ENCODE results near the gene ATXN3L. TPM values are rescaled to one million over a fixed set of nuclear protein-coding genes. Genes with fewer than 3 reads are reported as not detected.

The ATXN3L gene
- total RNA-seq, 2 experiments from 2014 or later: not detected

- Mint-ChIP-seq H3K4me3 (no peak overlapping the region), H3K36me3 (ENCODE audit: low read depth) (no peaks in the 10 kb centered on the region), H3K27ac (no peak overlapping the region), H3K4me1 (ENCODE audit: low read depth) (no peaks in the 10 kb centered on the region), H3K27me3 (ENCODE audit: low read depth) (peaks cover 2% of the 10 kb centered on the region), H3K9me3 (ENCODE audit: insufficient read depth) (no peaks in the 10 kb centered on the region)
- POLR2A ChIA-PET: no interaction called here
- ATAC-seq: no peak
- CTCF ChIA-PET: interaction anchor here (1.6 kb wide), 1 partner anchor 394 kb away, joined by 4 read pairs; no protein-coding TSS in a partner anchor
- no peak for DNase-seq
Observed at GRCh38 chrX:13340182-13340791, 20.4 kb upstream of the ATXN3L start.

- H3K9me3 Mint-ChIP-seq (ENCODE audit: insufficient read depth): no peaks in the 10 kb centered on the region
- no peak overlapping the region for H3K4me3 Mint-ChIP-seq
- no peaks in the 10 kb centered on the region for H3K36me3 Mint-ChIP-seq (ENCODE audit: low read depth)
- CTCF ChIA-PET: no interaction called here
- no peaks in the 10 kb centered on the region for H3K4me1 Mint-ChIP-seq (ENCODE audit: low read depth)
- no peak for ATAC-seq
- no peak overlapping the region for H3K27ac Mint-ChIP-seq
- POLR2A ChIA-PET: no interaction called here
- no peak for DNase-seq
- H3K27me3 Mint-ChIP-seq (ENCODE audit: low read depth): peaks cover 2% of the 10 kb centered on the region
Observed at GRCh38 chrX:13339607-13340006, 19.8 kb upstream of the ATXN3L start.

GRCh38 chrX:13338996-13339515 is 19.2 kb upstream of the ATXN3L start:
- POLR2A ChIA-PET: no interaction called here
- Mint-ChIP-seq H3K4me1 (ENCODE audit: low read depth) (no peaks in the 10 kb centered on the region), H3K36me3 (ENCODE audit: low read depth) (no peaks in the 10 kb centered on the region), H3K27me3 (ENCODE audit: low read depth) (peaks cover 2% of the 10 kb centered on the region), H3K9me3 (ENCODE audit: insufficient read depth) (no peaks in the 10 kb centered on the region), H3K4me3 (no peak overlapping the region), H3K27ac (no peak overlapping the region)
- CTCF ChIA-PET: no interaction called here
- DNase-seq (no peak), ATAC-seq (no peak)

- DNase-seq (no peak), ATAC-seq (no peak)
- no peaks in the 10 kb centered on the region for H3K36me3 Mint-ChIP-seq (ENCODE audit: low read depth)
- no peak overlapping the region for H3K27ac Mint-ChIP-seq
- H3K9me3 Mint-ChIP-seq (ENCODE audit: insufficient read depth): no peaks in the 10 kb centered on the region
- peaks cover 2% of the 10 kb centered on the region for H3K27me3 Mint-ChIP-seq (ENCODE audit: low read depth)
- ChIA-PET POLR2A (no interaction called here), CTCF (no interaction called here)
- no peaks in the 10 kb centered on the region for H3K4me1 Mint-ChIP-seq (ENCODE audit: low read depth)
- H3K4me3 Mint-ChIP-seq: no peak overlapping the region
Observed at GRCh38 chrX:13334491-13334890, 14.6 kb upstream of the ATXN3L start.

GRCh38 chrX:13330446-13330845 is 10.6 kb upstream of the ATXN3L start:
- Mint-ChIP-seq H3K4me1 (ENCODE audit: low read depth) (no peaks in the 10 kb centered on the region), H3K36me3 (ENCODE audit: low read depth) (no peaks in the 10 kb centered on the region), H3K27me3 (ENCODE audit: low read depth) (no peaks in the 10 kb centered on the region), H3K4me3 (no peak overlapping the region), H3K9me3 (ENCODE audit: insufficient read depth) (no peaks in the 10 kb centered on the region), H3K27ac (no peak overlapping the region)
- ATAC-seq: no peak
- no peak for DNase-seq
- CTCF ChIA-PET: no interaction called here
- POLR2A ChIA-PET: no interaction called here

- ATAC-seq: no peak
- DNase-seq: no peak
- Mint-ChIP-seq H3K27me3 (ENCODE audit: low read depth) (no peaks in the 10 kb centered on the region), H3K4me3 (no peak overlapping the region), H3K36me3 (ENCODE audit: low read depth) (no peaks in the 10 kb centered on the region), H3K4me1 (ENCODE audit: low read depth) (no peaks in the 10 kb centered on the region), H3K9me3 (ENCODE audit: insufficient read depth) (no peaks in the 10 kb centered on the region), H3K27ac (no peak overlapping the region)
- ChIA-PET POLR2A (no interaction called here), CTCF (no interaction called here)
Observed at GRCh38 chrX:13327666-13328065, 7.8 kb upstream of the ATXN3L start.

GRCh38 chrX:13323241-13323640 is 3.4 kb upstream of the ATXN3L start:
- H3K4me1 Mint-ChIP-seq (ENCODE audit: low read depth): no peaks in the 10 kb centered on the region
- H3K27ac Mint-ChIP-seq: no peak overlapping the region
- ChIA-PET CTCF (no interaction called here), POLR2A (no interaction called here)
- ATAC-seq (no peak), DNase-seq (no peak)
- no peak overlapping the region for H3K4me3 Mint-ChIP-seq
- H3K27me3 Mint-ChIP-seq (ENCODE audit: low read depth): no peaks in the 10 kb centered on the region
- no peaks in the 10 kb centered on the region for H3K9me3 Mint-ChIP-seq (ENCODE audit: insufficient read depth)
- no peaks in the 10 kb centered on the region for H3K36me3 Mint-ChIP-seq (ENCODE audit: low read depth)

- no peaks in the 10 kb centered on the region for H3K9me3 Mint-ChIP-seq (ENCODE audit: insufficient read depth)
- no peaks in the 10 kb centered on the region for H3K36me3 Mint-ChIP-seq (ENCODE audit: low read depth)
- POLR2A ChIA-PET: no interaction called here
- no peak overlapping the region for H3K27ac Mint-ChIP-seq
- CTCF ChIA-PET: no interaction called here
- DNase-seq (no peak), ATAC-seq (no peak)
- H3K4me1 Mint-ChIP-seq (ENCODE audit: low read depth): no peaks in the 10 kb centered on the region
- H3K4me3 Mint-ChIP-seq: no peak overlapping the region
- H3K27me3 Mint-ChIP-seq (ENCODE audit: low read depth): no peaks in the 10 kb centered on the region
Observed at GRCh38 chrX:13317366-13317765, 2.5 kb downstream of the ATXN3L start.

- Mint-ChIP-seq H3K36me3 (ENCODE audit: low read depth) (no peaks in the 10 kb centered on the region), H3K9me3 (ENCODE audit: insufficient read depth) (no peaks in the 10 kb centered on the region), H3K27ac (no peak overlapping the region), H3K4me1 (ENCODE audit: low read depth) (no peaks in the 10 kb centered on the region), H3K27me3 (ENCODE audit: low read depth) (no peaks in the 10 kb centered on the region), H3K4me3 (no peak overlapping the region)
- no peak for ATAC-seq
- DNase-seq: no peak
- ChIA-PET CTCF (no interaction called here), POLR2A (no interaction called here)
Observed at GRCh38 chrX:13311560-13311959, 8.3 kb downstream of the ATXN3L start.

GRCh38 chrX:13309631-13310030 is 10.2 kb downstream of the ATXN3L start:
- ChIA-PET POLR2A (no interaction called here), CTCF (no interaction called here)
- no peak overlapping the region for H3K4me3 Mint-ChIP-seq
- ATAC-seq: no peak
- no peak overlapping the region for H3K27ac Mint-ChIP-seq
- no peaks in the 10 kb centered on the region for H3K36me3 Mint-ChIP-seq (ENCODE audit: low read depth)
- no peaks in the 10 kb centered on the region for H3K9me3 Mint-ChIP-seq (ENCODE audit: insufficient read depth)
- H3K27me3 Mint-ChIP-seq (ENCODE audit: low read depth): no peaks in the 10 kb centered on the region
- no peak for DNase-seq
- no peaks in the 10 kb centered on the region for H3K4me1 Mint-ChIP-seq (ENCODE audit: low read depth)

- ATAC-seq (no peak), DNase-seq (no peak)
- H3K4me1 Mint-ChIP-seq (ENCODE audit: low read depth): no peaks in the 10 kb centered on the region
- no peak overlapping the region for H3K27ac Mint-ChIP-seq
- no peaks in the 10 kb centered on the region for H3K9me3 Mint-ChIP-seq (ENCODE audit: insufficient read depth)
- CTCF ChIA-PET: interaction anchor here (1.0 kb wide), 1 partner anchor 360 kb away, joined by 4 read pairs; no protein-coding TSS in a partner anchor
- POLR2A ChIA-PET: no interaction called here
- no peak overlapping the region for H3K4me3 Mint-ChIP-seq
- H3K27me3 Mint-ChIP-seq (ENCODE audit: low read depth): no peaks in the 10 kb centered on the region
- H3K36me3 Mint-ChIP-seq (ENCODE audit: low read depth): no peaks in the 10 kb centered on the region
Observed at GRCh38 chrX:13307041-13307440, 12.8 kb downstream of the ATXN3L start.

GRCh38 chrX:13305108-13305507 is 14.7 kb downstream of the ATXN3L start:
- Mint-ChIP-seq H3K9me3 (ENCODE audit: insufficient read depth) (no peaks in the 10 kb centered on the region), H3K27me3 (ENCODE audit: low read depth) (no peaks in the 10 kb centered on the region), H3K36me3 (ENCODE audit: low read depth) (no peaks in the 10 kb centered on the region), H3K27ac (no peak overlapping the region), H3K4me1 (ENCODE audit: low read depth) (no peaks in the 10 kb centered on the region), H3K4me3 (no peak overlapping the region)
- ATAC-seq (no peak), DNase-seq (no peak)
- ChIA-PET CTCF (no interaction called here), POLR2A (no interaction called here)

- no peaks in the 10 kb centered on the region for H3K9me3 Mint-ChIP-seq (ENCODE audit: insufficient read depth)
- H3K4me3 Mint-ChIP-seq: no peak overlapping the region
- no peak overlapping the region for H3K27ac Mint-ChIP-seq
- ChIA-PET POLR2A (no interaction called here), CTCF (no interaction called here)
- no peaks in the 10 kb centered on the region for H3K4me1 Mint-ChIP-seq (ENCODE audit: low read depth)
- ATAC-seq (no peak), DNase-seq (no peak)
- H3K36me3 Mint-ChIP-seq (ENCODE audit: low read depth): no peaks in the 10 kb centered on the region
- H3K27me3 Mint-ChIP-seq (ENCODE audit: low read depth): no peaks in the 10 kb centered on the region
Observed at GRCh38 chrX:13304052-13304451, 15.8 kb downstream of the ATXN3L start.

Measured in activated CD8-positive, alpha-beta T cell treated with anti-CD3 and anti-CD28 coated beads, Interleukin-2, amount 10 ng/mL, durations not matched to agents 7 days and 5 days (primary cell).